Fibroblast of lung (primary cell): Measurements from ENCODE around the gene CDKN1A. TPM values are rescaled to one million over a fixed set of nuclear protein-coding genes. Genes with fewer than 3 reads are reported as not detected.

ENCODE experiments used
- DNase-seq, 2 donors: peaks; one replicate each; pipeline versions ENCODE4 v3.0.0 to v3.0.0-alpha.2; 2010; ENCODE audit warnings: low read depth in 2 of 2
- H2AFZ ChIP-seq: 2 replicates; pipeline ENCODE4 v1.5.1; 2012; ENCODE audit warnings: low read length, control low read depth, inconsistent platforms
- H3K27ac ChIP-seq: 2 replicates; pipeline ENCODE4 v1.5.1; 2011; ENCODE audit warnings: low read length, control low read depth; ENCODE audit not compliant: insufficient read depth
- H3K27me3 ChIP-seq: 2 replicates; pipeline ENCODE4 v1.5.1; 2011; ENCODE audit warnings: mild to moderate bottlenecking, low read length; ENCODE audit not compliant: control insufficient read depth, insufficient read depth
- H3K36me3 ChIP-seq: 2 replicates; pipeline ENCODE4 v1.5.1; 2011; ENCODE audit warnings: low read length; ENCODE audit not compliant: control insufficient read depth, insufficient read depth
- H3K4me1 ChIP-seq: 2 replicates; pipeline ENCODE4 v1.5.1; 2011; ENCODE audit warnings: low read length; ENCODE audit not compliant: control insufficient read depth, insufficient read depth; ENCODE audit errors: extremely low read depth
- H3K4me2 ChIP-seq: 2 replicates; pipeline ENCODE4 v1.5.1; 2011; ENCODE audit warnings: low read length, control low read depth; ENCODE audit not compliant: insufficient read depth; ENCODE audit errors: extremely low read depth
- H3K4me3 ChIP-seq, 4 experiments: fragments of 200-600 bp in 1 of 4; sonication (generic) in 1 of 4; replicated peaks in 1 of 4; 2 replicates each; pipeline ENCODE4 v1.5.1; 2011 to 2016; ENCODE audit warnings: low read length in 4 of 4, low read depth in 3 of 4, mild to moderate bottlenecking in 3 of 4, control low read depth in 2 of 4, inconsistent platforms in 1 of 4, mixed read lengths in 1 of 4; ENCODE audit not compliant: insufficient read depth in 1 of 4; ENCODE audit errors: control extremely low read depth in 1 of 4
- H3K79me2 ChIP-seq: 2 replicates; pipeline ENCODE4 v1.5.1; 2012; ENCODE audit warnings: mild to moderate bottlenecking, low read length, inconsistent platforms; ENCODE audit not compliant: control insufficient read depth, insufficient read depth
- H3K9ac ChIP-seq: 2 replicates; pipeline ENCODE4 v1.5.1; 2011; ENCODE audit warnings: mild to moderate bottlenecking, low read length, control low read depth; ENCODE audit not compliant: insufficient read depth
- H3K9me3 ChIP-seq: 2 replicates; pipeline ENCODE4 v1.5.1; 2012; ENCODE audit warnings: low read depth, low read length; ENCODE audit not compliant: control insufficient read depth, insufficient read depth
- H4K20me1 ChIP-seq: 2 replicates; pipeline ENCODE4 v1.5.1; 2011; ENCODE audit warnings: low read length; ENCODE audit not compliant: control insufficient read depth, insufficient read depth; ENCODE audit errors: extremely low read depth
- CTCF ChIP-seq, 2 donors: IDR thresholded peaks in 1 of 2; conservative IDR thresholded peaks in 1 of 2; 1 replicate in 1 of 2; 2 replicates in 1 of 2; pipeline ENCODE4 v1.5.1; 2011 to 2012; ENCODE audit warnings: low read length in 2 of 2, control low read depth in 1 of 2, inconsistent platforms in 1 of 2, low read depth in 1 of 2, mild to moderate bottlenecking in 1 of 2
- EZH2 ChIP-seq: IDR thresholded peaks from 2 replicates; pipeline ENCODE4 v1.5.1; 2012; ENCODE audit warnings: low read length, control low read depth, mild to moderate bottlenecking; ENCODE audit errors: missing control alignments
- polyA plus RNA-seq, 2 donors: library from polyadenylated mRNA; depleted of rRNA in 1 of 2; stranded (reverse) in 1 of 2; unstranded in 1 of 2; fragments of >200 nt; gene quantifications; 2 replicates each; pipeline ENCODE4 v1.2.1, GENCODE V29; 2011 to 2012; ENCODE audit warnings: missing spikeins in 1 of 2
- total RNA-seq: library from RNA; depleted of rRNA; stranded (reverse); fragments of >200 nt; gene quantifications from 2 replicates; pipeline ENCODE4 v1.2.1, GENCODE V29; 2014

Gene CDKN1A
- total and polyA plus RNA-seq, 2 donors (not counting 1 experiment from before 2014, with no cell fraction given), result 166 to 900 TPM

- H3K4me3 ChIP-seq, result no peak overlapping the region
- no peak overlapping the region for H3K9ac ChIP-seq
- H4K20me1 ChIP-seq, result no peaks in the 10 kb centered on the region
- no peak overlapping the region for H3K27ac ChIP-seq
- peak in 1 of 2 donors; percentile 94 for DNase-seq
- H3K36me3 ChIP-seq, result no peaks in the 10 kb centered on the region
- peak overlapping the region; percentile 9 for H3K4me2 ChIP-seq
- peaks cover 7% of the 10 kb centered on the region for H3K4me1 ChIP-seq
- no peaks in the 10 kb centered on the region for H3K9me3 ChIP-seq
- H3K79me2 ChIP-seq, result no peaks in the 10 kb centered on the region
- H3K27me3 ChIP-seq, result no peaks in the 10 kb centered on the region
- no peak overlapping the region for H2AFZ ChIP-seq
- TF ChIP-seq EZH2 (no peak), CTCF (conservative IDR thresholded peaks at IDR 0.05 in 1 of 2, IDR thresholded peaks at IDR 0.05 in 1 of 2; ENCODE audit: low read depth in 1 of 2, low read length in 2 of 2) (no peak)
These were observed 20.5 kb upstream of the CDKN1A start for GRCh38 chr6:36657942-36658544.

- H3K4me2 ChIP-seq, result no peak overlapping the region
- no peak for TF ChIP-seq EZH2
- TF ChIP-seq CTCF (conservative IDR thresholded peaks at IDR 0.05 in 1 of 2, IDR thresholded peaks at IDR 0.05 in 1 of 2; ENCODE audit: low read depth in 1 of 2, low read length in 2 of 2), result no peak
- no peaks in the 10 kb centered on the region for H3K9me3 ChIP-seq
- H3K27ac ChIP-seq, result no peak overlapping the region
- no peak overlapping the region for H3K4me3 ChIP-seq
- no peaks in the 10 kb centered on the region for H4K20me1 ChIP-seq
- no peaks in the 10 kb centered on the region for H3K27me3 ChIP-seq
- H2AFZ ChIP-seq, result no peak overlapping the region
- no peak overlapping the region for H3K9ac ChIP-seq
- DNase-seq, result peak; percentile 75 to 90
- H3K79me2 ChIP-seq, result no peaks in the 10 kb centered on the region
- H3K4me1 ChIP-seq, result peaks cover 7% of the 10 kb centered on the region
- no peaks in the 10 kb centered on the region for H3K36me3 ChIP-seq
These were observed 19.2 kb upstream of the CDKN1A start for GRCh38 chr6:36659271-36659670.

GRCh38 chr6:36660771-36661471 lies 17.6 kb upstream of the CDKN1A start:
- no peak overlapping the region for H3K27ac ChIP-seq
- peak in 1 of 2 donors; percentile 60 for DNase-seq
- no peaks in the 10 kb centered on the region for H3K9me3 ChIP-seq
- no peak overlapping the region for H2AFZ ChIP-seq
- H4K20me1 ChIP-seq, result no peaks in the 10 kb centered on the region
- no peaks in the 10 kb centered on the region for H3K36me3 ChIP-seq
- H3K4me1 ChIP-seq, result peaks cover 7% of the 10 kb centered on the region
- TF ChIP-seq CTCF (conservative IDR thresholded peaks at IDR 0.05 in 1 of 2, IDR thresholded peaks at IDR 0.05 in 1 of 2; ENCODE audit: low read depth in 1 of 2, low read length in 2 of 2) (no peak), EZH2 (no peak)
- no peak overlapping the region for H3K4me3 ChIP-seq
- H3K79me2 ChIP-seq, result no peaks in the 10 kb centered on the region
- no peaks in the 10 kb centered on the region for H3K27me3 ChIP-seq
- peak overlapping the region; percentile 27 for H3K4me2 ChIP-seq
- H3K9ac ChIP-seq, result no peak overlapping the region
